SU-DHL-6 (cell line): Measurements from ENCODE around the gene FBXO44.

Experiments used
- H2AFZ ChIP-seq: fragments of 200-600 bp; sonication (generic); 2 replicates; pipeline ENCODE4 v1.6.1; 2014; ENCODE audit warnings: low read depth, mild to moderate bottlenecking, moderate library complexity, mixed read lengths, antibody characterized with exemption, low read length; ENCODE audit not compliant: severe bottlenecking
- H3F3A ChIP-seq: fragments of 200-600 bp; shearing (Covaris generic); 2 replicates; pipeline ENCODE4 v1.6.0; 2016; ENCODE audit warnings: antibody characterized with exemption, mild to moderate bottlenecking; ENCODE audit not compliant: insufficient read depth
- H3K27ac ChIP-seq: fragments of 200-600 bp; sonication (generic); 2 replicates; pipeline ENCODE4 v1.5.1; 2016; ENCODE audit warnings: low read depth, mild to moderate bottlenecking, low read length, moderate library complexity, mixed read lengths
- H3K27me3 ChIP-seq: fragments of 200-600 bp; sonication (generic), shearing (Covaris generic); 2 replicates; pipeline ENCODE4 v1.6.0; 2014; ENCODE audit warnings: mild to moderate bottlenecking, low read length
- H3K36me3 ChIP-seq: fragments of 200-600 bp; sonication (generic); 2 replicates; pipeline ENCODE4 v1.6.1; 2014; ENCODE audit warnings: mild to moderate bottlenecking, low read length, mixed read lengths
- H3K4me2 ChIP-seq: fragments of 300-600, 200-600 bp; shearing (Covaris generic), sonication (generic); 2 replicates; pipeline ENCODE4 v1.6.0; 2014; ENCODE audit warnings: low read length, low read depth, mild to moderate bottlenecking; ENCODE audit not compliant: poor library complexity, severe bottlenecking
- H3K4me3 ChIP-seq: fragments of 200-600 bp; sonication (generic); 2 replicates; pipeline ENCODE4 v1.5.1; 2014; ENCODE audit warnings: antibody characterized with exemption, low read length, mild to moderate bottlenecking, mixed read lengths; ENCODE audit not compliant: insufficient read depth, poor library complexity, severe bottlenecking
- H3K79me2 ChIP-seq: fragments of 200-600 bp; sonication (generic); 2 replicates; pipeline ENCODE4 v1.6.1; 2014; ENCODE audit warnings: mild to moderate bottlenecking, low read length, moderate library complexity; ENCODE audit not compliant: insufficient read depth
- H3K9ac ChIP-seq: fragments of 200-600 bp; sonication (generic); 2 replicates; pipeline ENCODE4 v1.7.0; 2014; ENCODE audit warnings: mild to moderate bottlenecking, low read length
- H3K9me2 ChIP-seq: fragments of 200-600 bp; sonication (generic); replicated peaks from 2 replicates; pipeline ENCODE4 v1.6.1; 2014; ENCODE audit warnings: low read length; ENCODE audit not compliant: insufficient read depth
- H3K9me3 ChIP-seq: fragments of 200-600 bp; sonication (generic); 2 replicates; pipeline ENCODE4 v1.6.1; 2014; ENCODE audit warnings: low read length, mixed read lengths; ENCODE audit not compliant: insufficient read depth
- H4K20me1 ChIP-seq: fragments of 200-600 bp; sonication (generic); 2 replicates; pipeline ENCODE4 v1.6.1; 2014; ENCODE audit warnings: low read depth, mild to moderate bottlenecking, antibody characterized with exemption, low read length, moderate library complexity, mixed read lengths
- EZH2phosphoT487 ChIP-seq: fragments of 200-600 bp; sonication (generic), shearing (Covaris generic); conservative IDR thresholded peaks from 2 replicates; pipeline ENCODE4 v1.6.1; 2018; ENCODE audit warnings: mild to moderate bottlenecking, antibody characterized with exemption, low read length, moderate library complexity, mixed read lengths
- TF ChIP-seq, protein P1 (sequence below): fragments of 200-600 bp; sonication (generic); IDR thresholded peaks from one replicate; pipeline ENCODE4 v1.5.1; 2017; ENCODE audit warnings: antibody characterized with exemption, mild to moderate bottlenecking, low read length, moderate library complexity; ENCODE audit not compliant: insufficient read depth, poor library complexity, severe bottlenecking

FBXO44 gene

DNA sequence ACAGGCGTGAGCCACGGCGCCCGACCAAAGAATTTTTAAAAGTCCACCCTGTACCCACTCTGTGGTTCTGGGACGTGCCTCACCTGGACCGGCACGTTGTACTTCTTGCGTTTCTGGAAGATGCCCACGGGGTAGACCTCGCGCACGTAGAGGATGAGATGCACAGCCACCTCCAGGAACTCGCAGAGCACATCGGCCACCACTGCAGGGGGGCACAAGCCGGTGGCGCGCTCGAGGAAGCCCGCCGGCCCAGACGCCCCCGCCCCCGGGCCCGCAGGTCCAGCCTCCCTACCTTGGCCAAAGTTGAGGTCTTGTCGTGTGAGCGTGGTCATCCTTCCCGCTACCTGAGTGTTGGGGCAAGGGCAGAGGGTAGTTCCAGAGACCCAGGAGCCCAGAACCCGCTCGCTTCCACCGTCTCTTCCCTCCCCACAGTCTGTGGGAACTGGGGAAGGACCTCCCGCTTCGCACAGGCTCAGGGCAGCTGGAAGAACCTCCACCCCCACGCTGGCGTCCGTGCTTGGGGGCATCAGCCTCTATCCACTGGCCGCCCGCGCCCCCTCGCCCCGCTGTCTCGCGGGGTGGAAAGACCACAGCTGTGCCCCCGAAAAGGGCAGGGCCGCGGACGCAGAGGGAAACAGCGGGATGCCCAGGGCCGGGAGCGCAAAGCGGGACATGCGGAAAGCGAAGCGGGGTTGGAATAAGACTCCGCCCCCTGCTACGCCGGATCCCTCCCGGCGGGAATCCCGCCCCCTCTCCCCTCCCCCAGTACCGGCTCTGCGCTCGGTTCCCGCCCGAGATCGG, 25.8 kb downstream of the FBXO44 start:
- Histone ChIP-seq H2AFZ (peak overlapping the region; percentile 98), H3K27ac (peak overlapping the region; percentile 73), H3K9me2 (no peaks in the 10 kb centered on the region), H4K20me1 (no peaks in the 10 kb centered on the region), H3K36me3 (no peaks in the 10 kb centered on the region), H3K4me3 (peak overlapping the region; percentile 92), H3K9ac (peak overlapping the region; percentile 83), H3K79me2 (no peaks in the 10 kb centered on the region), H3K4me2 (peak overlapping the region; percentile 83), H3K9me3 (no peaks in the 10 kb centered on the region), H3K27me3 (no peaks in the 10 kb centered on the region), H3F3A (no peaks in the 10 kb centered on the region)
- TF ChIP-seq EZH2phosphoT487: no peak
- TF ChIP-seq, protein P1, sequence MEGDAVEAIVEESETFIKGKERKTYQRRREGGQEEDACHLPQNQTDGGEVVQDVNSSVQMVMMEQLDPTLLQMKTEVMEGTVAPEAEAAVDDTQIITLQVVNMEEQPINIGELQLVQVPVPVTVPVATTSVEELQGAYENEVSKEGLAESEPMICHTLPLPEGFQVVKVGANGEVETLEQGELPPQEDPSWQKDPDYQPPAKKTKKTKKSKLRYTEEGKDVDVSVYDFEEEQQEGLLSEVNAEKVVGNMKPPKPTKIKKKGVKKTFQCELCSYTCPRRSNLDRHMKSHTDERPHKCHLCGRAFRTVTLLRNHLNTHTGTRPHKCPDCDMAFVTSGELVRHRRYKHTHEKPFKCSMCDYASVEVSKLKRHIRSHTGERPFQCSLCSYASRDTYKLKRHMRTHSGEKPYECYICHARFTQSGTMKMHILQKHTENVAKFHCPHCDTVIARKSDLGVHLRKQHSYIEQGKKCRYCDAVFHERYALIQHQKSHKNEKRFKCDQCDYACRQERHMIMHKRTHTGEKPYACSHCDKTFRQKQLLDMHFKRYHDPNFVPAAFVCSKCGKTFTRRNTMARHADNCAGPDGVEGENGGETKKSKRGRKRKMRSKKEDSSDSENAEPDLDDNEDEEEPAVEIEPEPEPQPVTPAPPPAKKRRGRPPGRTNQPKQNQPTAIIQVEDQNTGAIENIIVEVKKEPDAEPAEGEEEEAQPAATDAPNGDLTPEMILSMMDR: no peak

DNA sequence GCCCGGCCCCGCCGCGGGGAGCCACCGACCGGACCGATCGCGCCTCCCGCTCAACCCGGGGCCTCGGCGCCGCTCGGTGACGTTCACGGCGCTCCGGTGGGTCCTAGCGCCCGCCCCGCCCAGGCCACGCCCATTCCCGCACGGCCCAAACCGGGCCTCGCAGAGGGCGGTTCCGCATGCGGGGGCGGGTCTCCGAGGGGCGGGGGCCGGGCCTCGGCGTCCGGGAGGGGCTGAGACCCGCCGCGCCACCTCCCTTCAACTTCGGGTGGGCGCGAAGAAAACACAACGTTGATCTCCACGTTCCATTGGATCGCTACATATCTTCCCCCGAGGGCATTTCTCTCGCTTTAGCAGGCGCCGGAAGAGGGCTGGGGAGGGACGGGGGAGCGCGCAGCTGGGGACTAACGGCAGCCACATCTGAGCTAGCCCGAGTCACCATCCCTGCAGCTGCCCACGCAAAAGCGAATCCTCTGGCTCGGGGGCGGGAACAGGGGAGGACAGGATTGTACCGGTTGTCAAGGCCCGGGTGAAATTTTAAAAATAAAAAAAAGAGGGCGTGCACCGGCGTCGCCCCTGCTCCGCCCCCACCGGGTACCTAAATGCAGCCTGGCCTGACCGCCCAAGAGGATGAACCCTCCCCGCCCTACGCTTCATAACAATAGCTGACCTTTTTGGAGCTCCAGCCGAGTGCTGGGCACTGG, 26.5 kb downstream of the FBXO44 start, which contains the start of gene MAD2L2:
MAD2L2 (minus strand) TSS at position 78 of the 701 bp plus-strand sequence. CDS start 547 bp downstream, outside the sequence.
- TF ChIP-seq, protein P1: no peak
- TF ChIP-seq EZH2phosphoT487: no peak
- H2AFZ ChIP-seq: peak within 1 kb of the TSS; percentile 98
- H4K20me1 ChIP-seq: no peaks in the 10 kb centered on the region
- H3K9me3 ChIP-seq: no peaks in the 10 kb centered on the region
- H3K36me3 ChIP-seq: no peaks in the 10 kb centered on the region
- H3K27ac ChIP-seq: peak within 1 kb of the TSS; percentile 73
- peak within 1 kb of the TSS; percentile 83 for H3K9ac ChIP-seq
- H3F3A ChIP-seq: no peaks in the 10 kb centered on the region
- peak within 1 kb of the TSS; percentile 83 for H3K4me2 ChIP-seq
- H3K79me2 ChIP-seq: no peaks in the 10 kb centered on the region
- no peaks in the 10 kb centered on the region for H3K9me2 ChIP-seq
- peak within 1 kb of the TSS; percentile 92 for H3K4me3 ChIP-seq
- no peaks in the 10 kb centered on the region for H3K27me3 ChIP-seq

DNA sequence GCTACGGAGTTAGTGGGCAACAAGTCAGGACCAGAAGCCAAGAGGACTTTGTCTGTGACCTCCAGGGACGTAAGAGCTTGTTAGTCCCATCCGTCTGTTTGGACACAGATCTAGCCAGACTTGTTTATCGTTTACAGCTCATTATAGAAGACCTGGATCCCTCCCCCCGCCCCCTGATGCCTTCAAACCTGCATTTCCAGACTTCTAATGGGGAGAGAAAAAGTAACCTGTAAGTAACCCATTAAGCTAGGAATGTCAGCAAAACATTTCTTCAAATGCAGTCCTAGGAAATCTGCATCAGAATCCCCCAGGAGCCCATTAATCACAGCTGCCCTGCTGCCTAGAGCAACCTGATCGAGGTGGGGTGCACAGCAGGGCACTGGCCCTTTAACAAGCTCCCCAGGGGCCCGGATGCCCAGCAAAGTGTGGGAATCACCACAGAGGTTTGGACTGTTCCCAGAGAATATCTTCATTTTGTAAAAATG, 27.7 kb downstream of the FBXO44 start:
- Histone ChIP-seq H3K36me3 (no peaks in the 10 kb centered on the region), H3K27me3 (no peaks in the 10 kb centered on the region), H3K4me2 (peak overlapping the region; percentile 83), H3K27ac (no peak overlapping the region), H3K4me3 (no peak overlapping the region), H4K20me1 (no peaks in the 10 kb centered on the region), H3K9me2 (no peaks in the 10 kb centered on the region), H3K79me2 (no peaks in the 10 kb centered on the region), H3K9me3 (no peaks in the 10 kb centered on the region), H2AFZ (peak overlapping the region; percentile 98), H3F3A (no peaks in the 10 kb centered on the region), H3K9ac (peak overlapping the region; percentile 83; the same call in 1 of the 2 replicates)
- TF ChIP-seq, protein P1: no peak
- TF ChIP-seq EZH2phosphoT487: no peak
